ENCODE results near the gene NPTX1. TPM values are rescaled to one million over a fixed set of nuclear protein-coding genes. Genes with fewer than 3 reads are reported as not detected.
A peak's percentile ranks its signal among the peaks of the same experiment; 100 is the strongest.

NPTX1 gene
- total and polyA plus RNA-seq, 2 of the 13 experiments (the other 11 are each of a cell fraction or from before 2014, with no cell fraction given), result 0.01 TPM; not detected in 1

GRCh38 chr17:80453998-80454556 lies 22.3 kb downstream of the NPTX1 start (continued):
- TF ChIP-seq THAP8 (CRISPR knock-in tag; IDR thresholded peaks at IDR 0.05; ENCODE audit: borderline replicate concordance) (no peak; the same call in 1 of the 2 replicates), ZNF749 (CRISPR knock-in tag; IDR thresholded peaks at IDR 0.05; ENCODE audit: borderline replicate concordance) (no peak; the same call in 1 of the 2 replicates), ATF2 (CRISPR knock-in tag; IDR thresholded peaks at IDR 0.05) (no peak), AGO2 (optimal IDR thresholded peaks at IDR 0.05; ENCODE audit: low read depth, low read length) (peak; percentile 93), PAF1 (CRISPR knock-in tag; IDR thresholded peaks at IDR 0.05) (no peak), KAT7 (CRISPR knock-in tag; IDR thresholded peaks at IDR 0.05; ENCODE audit: borderline replicate concordance) (no peak), AKAP8 (CRISPR knock-in tag; IDR thresholded peaks at IDR 0.05) (no peak), TEF (CRISPR knock-in tag; IDR thresholded peaks at IDR 0.05) (no peak), RCOR2 (CRISPR knock-in tag; IDR thresholded peaks at IDR 0.05) (peak; percentile 71), SAFB2 (CRISPR knock-in tag; IDR thresholded peaks at IDR 0.05; ENCODE audit: borderline replicate concordance, low read depth) (no peak), ZBTB7B (CRISPR knock-in tag; IDR thresholded peaks at IDR 0.05) (0 out of 2 replicates have a peak, but pooled peaks have one; percentile 35), HNF4G (IDR thresholded peaks at IDR 0.05; ENCODE audit: borderline replicate concordance, low read depth, low read length) (peak; percentile 83), HNF4G (CRISPR knock-in tag; IDR thresholded peaks at IDR 0.05; ENCODE audit: borderline replicate concordance, low read depth) (no peak; the same call in 1 of the 2 replicates), ZFP41 (CRISPR knock-in tag; IDR thresholded peaks at IDR 0.05; ENCODE audit: borderline replicate concordance) (no peak; the same call in 1 of the 2 replicates), KAT2B (IDR thresholded peaks at IDR 0.05; ENCODE audit: borderline replicate concordance, low read depth, low read length) (no peak), ZNF878 (CRISPR knock-in tag; IDR thresholded peaks at IDR 0.05) (no peak)
- TF ChIP-seq, protein P1, sequence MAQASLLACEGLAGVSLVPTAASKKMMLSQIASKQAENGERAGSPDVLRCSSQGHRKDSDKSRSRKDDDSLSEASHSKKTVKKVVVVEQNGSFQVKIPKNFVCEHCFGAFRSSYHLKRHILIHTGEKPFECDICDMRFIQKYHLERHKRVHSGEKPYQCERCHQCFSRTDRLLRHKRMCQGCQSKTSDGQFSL (CRISPR knock-in tag; IDR thresholded peaks at IDR 0.05), result 0 out of 2 replicates have a peak, but pooled peaks have one; percentile 5
- TF ChIP-seq, protein P2, sequence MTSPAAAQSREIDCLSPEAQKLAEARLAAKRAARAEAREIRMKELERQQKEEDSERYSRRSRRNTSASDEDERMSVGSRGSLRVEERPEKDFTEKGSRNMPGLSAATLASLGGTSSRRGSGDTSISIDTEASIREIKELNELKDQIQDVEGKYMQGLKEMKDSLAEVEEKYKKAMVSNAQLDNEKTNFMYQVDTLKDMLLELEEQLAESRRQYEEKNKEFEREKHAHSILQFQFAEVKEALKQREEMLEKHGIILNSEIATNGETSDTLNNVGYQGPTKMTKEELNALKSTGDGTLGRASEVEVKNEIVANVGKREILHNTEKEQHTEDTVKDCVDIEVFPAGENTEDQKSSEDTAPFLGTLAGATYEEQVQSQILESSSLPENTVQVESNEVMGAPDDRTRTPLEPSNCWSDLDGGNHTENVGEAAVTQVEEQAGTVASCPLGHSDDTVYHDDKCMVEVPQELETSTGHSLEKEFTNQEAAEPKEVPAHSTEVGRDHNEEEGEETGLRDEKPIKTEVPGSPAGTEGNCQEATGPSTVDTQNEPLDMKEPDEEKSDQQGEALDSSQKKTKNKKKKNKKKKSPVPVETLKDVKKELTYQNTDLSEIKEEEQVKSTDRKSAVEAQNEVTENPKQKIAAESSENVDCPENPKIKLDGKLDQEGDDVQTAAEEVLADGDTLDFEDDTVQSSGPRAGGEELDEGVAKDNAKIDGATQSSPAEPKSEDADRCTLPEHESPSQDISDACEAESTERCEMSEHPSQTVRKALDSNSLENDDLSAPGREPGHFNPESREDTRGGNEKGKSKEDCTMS (CRISPR knock-in tag; conservative IDR thresholded peaks at IDR 0.05), result no peak
- TF ChIP-seq, protein P3, sequence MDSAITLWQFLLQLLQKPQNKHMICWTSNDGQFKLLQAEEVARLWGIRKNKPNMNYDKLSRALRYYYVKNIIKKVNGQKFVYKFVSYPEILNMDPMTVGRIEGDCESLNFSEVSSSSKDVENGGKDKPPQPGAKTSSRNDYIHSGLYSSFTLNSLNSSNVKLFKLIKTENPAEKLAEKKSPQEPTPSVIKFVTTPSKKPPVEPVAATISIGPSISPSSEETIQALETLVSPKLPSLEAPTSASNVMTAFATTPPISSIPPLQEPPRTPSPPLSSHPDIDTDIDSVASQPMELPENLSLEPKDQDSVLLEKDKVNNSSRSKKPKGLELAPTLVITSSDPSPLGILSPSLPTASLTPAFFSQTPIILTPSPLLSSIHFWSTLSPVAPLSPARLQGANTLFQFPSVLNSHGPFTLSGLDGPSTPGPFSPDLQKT (CRISPR knock-in tag; IDR thresholded peaks at IDR 0.05; ENCODE audit: borderline replicate concordance), result no peak
- TF ChIP-seq, protein P4, sequence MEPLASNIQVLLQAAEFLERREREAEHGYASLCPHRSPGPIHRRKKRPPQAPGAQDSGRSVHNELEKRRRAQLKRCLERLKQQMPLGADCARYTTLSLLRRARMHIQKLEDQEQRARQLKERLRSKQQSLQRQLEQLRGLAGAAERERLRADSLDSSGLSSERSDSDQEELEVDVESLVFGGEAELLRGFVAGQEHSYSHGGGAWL (CRISPR knock-in tag; IDR thresholded peaks at IDR 0.05), result no peak
